Stimulated activated CD8-positive, alpha-beta memory T cell treated with anti-CD3 and anti-CD28 coated beads, Interleukin-7, amount 100 ng/mL, for 48 hours (primary cell): ENCODE data around the gene DNAAF5.
"Not testable (repeated sequence)": the region's sequence is repeated elsewhere in the genome, so short reads cannot be mapped to it uniquely, and the experiment has no call there.

Experiments
- DNase-seq, 2 donors: peaks; one replicate each; pipeline ENCODE4 v3.0.0-alpha.2; 2020; ENCODE audit warnings: low read depth in 1 of 2; ENCODE audit errors: extremely low read depth in 1 of 2

Gene DNAAF5

GRCh38 chr7:729140-730000 lies 2.9 kb downstream of the DNAAF5 start:
- no peak for DNase-seq

GRCh38 chr7:730501-731439 lies 4.3 kb downstream of the DNAAF5 start:
- DNase-seq: no peak

- DNase-seq: no peak
Measured at GRCh38 chr7:731440-732085, 5.1 kb downstream of the DNAAF5 start.

- no peak for DNase-seq
Measured at GRCh38 chr7:732094-732541, 5.6 kb downstream of the DNAAF5 start.

- DNase-seq: no peak
Measured at GRCh38 chr7:732556-732955, 6.1 kb downstream of the DNAAF5 start.

- no peak for DNase-seq
Measured at GRCh38 chr7:734214-734613, 7.7 kb downstream of the DNAAF5 start.

- DNase-seq: no peak
Measured at GRCh38 chr7:734808-735207, 8.3 kb downstream of the DNAAF5 start.

GRCh38 chr7:738241-738640 lies 11.7 kb downstream of the DNAAF5 start:
- DNase-seq: no peak

- no peak for DNase-seq
Measured at GRCh38 chr7:738723-739454, 12.4 kb downstream of the DNAAF5 start.

GRCh38 chr7:739455-739982 lies 13.0 kb downstream of the DNAAF5 start:
- no peak for DNase-seq

GRCh38 chr7:739983-740942 lies 13.8 kb downstream of the DNAAF5 start:
- DNase-seq: no peak

GRCh38 chr7:741191-741671 lies 14.7 kb downstream of the DNAAF5 start:
- no peak for DNase-seq

GRCh38 chr7:741850-742249 lies 15.4 kb downstream of the DNAAF5 start:
- no peak for DNase-seq

- no peak for DNase-seq
Measured at GRCh38 chr7:742791-743190, 16.3 kb downstream of the DNAAF5 start.

- DNase-seq: not testable (repeated sequence)
Measured at GRCh38 chr7:743341-744127, 17.0 kb downstream of the DNAAF5 start.

- not testable (repeated sequence) for DNase-seq
Measured at GRCh38 chr7:744128-744520, 17.6 kb downstream of the DNAAF5 start.

- DNase-seq: no peak
Measured at GRCh38 chr7:744854-745430, 18.4 kb downstream of the DNAAF5 start.
